HEK293 (cell line): ENCODE measurements around the gene TSGA10IP.

Experiments
- CTCF ChIA-PET: fragments of 350-600 bp; formaldehyde crosslinking; extraction: SDS; loops from one replicate; lab custom pipeline; 2021; ENCODE audit warnings: antibody characterized with exemption; lab: Yijun Ruan, JAX
- POLR2A ChIA-PET: fragments of 300-600 bp; formaldehyde crosslinking; extraction: SDS; loops from one replicate; lab custom pipeline; 2020; ENCODE audit warnings: antibody characterized with exemption, inconsistent platforms; lab: Yijun Ruan, JAX
- H3K27ac ChIP-seq: fragments of 200-500 bp; sonication (Bioruptor generic); 2 replicates; pipeline ENCODE4 v1.5.1; 2014; ENCODE audit warnings: low read depth, low read length, control low read depth, inconsistent platforms; ENCODE audit errors: extremely low read depth
- H3K36me3 ChIP-seq, 2 experiments: fragments of 200-500 bp in 1 of 2; sonication (Bioruptor generic) in 1 of 2; 1 replicate in 1 of 2; 2 replicates in 1 of 2; pipeline ENCODE4 v1.5.1; 2014 to 2017; ENCODE audit warnings: inconsistent platforms in 2 of 2, low read length in 2 of 2; ENCODE audit not compliant: control insufficient read depth in 2 of 2, insufficient read depth in 1 of 2
- H3K4me1 ChIP-seq: fragments of 200-500 bp; sonication (Bioruptor generic); 2 replicates; pipeline ENCODE4 v1.5.1; 2014; ENCODE audit warnings: mild to moderate bottlenecking, low read length, inconsistent platforms; ENCODE audit not compliant: control insufficient read depth, insufficient read depth
- H3K4me3 ChIP-seq: 2 replicates; pipeline ENCODE4 v1.5.1; 2011; ENCODE audit warnings: low read depth, mild to moderate bottlenecking, control low read depth, low read length, moderate library complexity
- H3K9me3 ChIP-seq: fragments of 200-500 bp; sonication (Bioruptor generic); 2 replicates; pipeline ENCODE4 v1.5.1; 2014; ENCODE audit warnings: low read depth, low read length, inconsistent platforms; ENCODE audit not compliant: control insufficient read depth, insufficient read depth
- CTCF ChIP-seq: fragments of 450-650 bp; formaldehyde crosslinking; IDR thresholded peaks from 2 replicates; pipeline ENCODE4 v1.5.1; 2016; ENCODE audit warnings: missing biosample characterization, missing genetic modification characterization
- EGR2 ChIP-seq: fragments of 450-650 bp; formaldehyde crosslinking; IDR thresholded peaks from 2 replicates; pipeline ENCODE4 v1.5.1; 2016; ENCODE audit warnings: low read depth, missing biosample characterization, missing genetic modification characterization
- PRDM10 ChIP-seq: fragments of 450-650 bp; formaldehyde crosslinking; IDR thresholded peaks from 2 replicates; pipeline ENCODE4 v1.5.1; 2016; ENCODE audit warnings: missing biosample characterization, missing genetic modification characterization
- REPIN1 ChIP-seq: fragments of 450-650 bp; formaldehyde crosslinking; IDR thresholded peaks from 2 replicates; pipeline ENCODE4 v1.5.1; 2017; ENCODE audit warnings: missing biosample characterization, missing genetic modification characterization, low read depth
- SP2 ChIP-seq: fragments of 450-650 bp; formaldehyde crosslinking; IDR thresholded peaks from 2 replicates; pipeline ENCODE4 v1.5.1; 2016; ENCODE audit warnings: missing biosample characterization, missing genetic modification characterization
- ZEB2 ChIP-seq: fragments of 450-650 bp; formaldehyde crosslinking; IDR thresholded peaks from 2 replicates; pipeline ENCODE4 v1.5.1; 2016; ENCODE audit warnings: missing biosample characterization, missing genetic modification characterization
- ZNF133 ChIP-seq: fragments of 450-650 bp; formaldehyde crosslinking; IDR thresholded peaks from 2 replicates; pipeline ENCODE4 v1.5.1; 2016; ENCODE audit warnings: missing biosample characterization, missing genetic modification characterization
- ZNF174 ChIP-seq: fragments of 450-650 bp; formaldehyde crosslinking; IDR thresholded peaks from 2 replicates; pipeline ENCODE4 v1.5.0; 2017; ENCODE audit warnings: missing biosample characterization, mild to moderate bottlenecking, missing genetic modification characterization
- ZNF175 ChIP-seq: fragments of 450-650 bp; formaldehyde crosslinking; IDR thresholded peaks from 2 replicates; pipeline ENCODE4 v1.5.1; 2016; ENCODE audit warnings: missing biosample characterization, missing genetic modification characterization
- ZNF184 ChIP-seq: fragments of 450-650 bp; IDR thresholded peaks from 2 replicates; pipeline ENCODE4 v1.5.1; 2018; ENCODE audit warnings: missing biosample characterization, mild to moderate bottlenecking, missing genetic modification characterization
- ZNF24 ChIP-seq: fragments of 450-650 bp; formaldehyde crosslinking; IDR thresholded peaks from 2 replicates; pipeline ENCODE4 v1.5.1; 2016; ENCODE audit warnings: missing biosample characterization, missing genetic modification characterization
- ZNF501 ChIP-seq: fragments of 450-650 bp; formaldehyde crosslinking; IDR thresholded peaks from 2 replicates; pipeline ENCODE4 v1.5.1; 2016; ENCODE audit warnings: missing biosample characterization, missing genetic modification characterization
- ZNF510 ChIP-seq: fragments of 450-650 bp; formaldehyde crosslinking; IDR thresholded peaks from 2 replicates; pipeline ENCODE4 v1.5.1; 2018; ENCODE audit warnings: mild to moderate bottlenecking, missing genetic modification characterization, missing biosample characterization; ENCODE audit not compliant: insufficient replicate concordance
- ZNF549 ChIP-seq: fragments of 450-650 bp; IDR thresholded peaks from 2 replicates; pipeline ENCODE4 v1.5.1; 2018; ENCODE audit warnings: missing biosample characterization, missing genetic modification characterization, mild to moderate bottlenecking, inconsistent platforms, moderate library complexity
- ZNF560 ChIP-seq: fragments of 450-650 bp; formaldehyde crosslinking; IDR thresholded peaks from 2 replicates; pipeline ENCODE4 v1.5.1; 2017; ENCODE audit warnings: missing biosample characterization, missing genetic modification characterization, borderline replicate concordance
- ZNF600 ChIP-seq: fragments of 450-650 bp; formaldehyde crosslinking; IDR thresholded peaks from 2 replicates; pipeline ENCODE4 v1.5.1; 2016; ENCODE audit warnings: missing biosample characterization, missing genetic modification characterization
- ZSCAN23 ChIP-seq: fragments of 450-650 bp; formaldehyde crosslinking; IDR thresholded peaks from 2 replicates; pipeline ENCODE4 v1.5.1; 2016; ENCODE audit warnings: missing biosample characterization, missing genetic modification characterization
- ZSCAN5A ChIP-seq: fragments of 450-650 bp; formaldehyde crosslinking; IDR thresholded peaks from 2 replicates; pipeline ENCODE4 v1.5.1; 2016; ENCODE audit warnings: missing biosample characterization, missing genetic modification characterization

TSGA10IP gene

GRCh38 chr11:65967329-65967934, 22.2 kb downstream of the TSGA10IP start:
- Histone ChIP-seq H3K9me3 (no peaks in the 10 kb centered on the region), H3K36me3 (peaks cover 0 to 79% of the 10 kb centered on the region in 2 experiments; a peak in 2 of 3 replicates), H3K4me3 (no peak overlapping the region), H3K4me1 (no peaks in the 10 kb centered on the region), H3K27ac (no peak overlapping the region)
- ChIA-PET CTCF (no interaction called here), POLR2A (interaction anchor here (0.7 kb wide), 1 partner anchor 119 kb away, joined by 4 read pairs; no protein-coding TSS in a partner anchor)
- TF ChIP-seq ZSCAN23 (tag by site-specific recombination): no peak
- no peak for TF ChIP-seq ZNF184 (tag by site-specific recombination)
- no peak for TF ChIP-seq ZNF175
- no peak for TF ChIP-seq PRDM10 (tag by site-specific recombination)
- TF ChIP-seq ZNF549 (tag by site-specific recombination): no peak
- TF ChIP-seq ZSCAN5A (tag by site-specific recombination): no peak
- no peak for TF ChIP-seq EGR2 (tag by site-specific recombination)
- no peak for TF ChIP-seq ZNF510 (tag by site-specific recombination)
- TF ChIP-seq ZNF600: no peak
- TF ChIP-seq ZNF501 (tag by site-specific recombination): no peak
- no peak for TF ChIP-seq ZNF560 (tag by site-specific recombination)
- TF ChIP-seq ZNF24: no peak
- no peak for TF ChIP-seq CTCF (tag by site-specific recombination)
- TF ChIP-seq ZNF174 (tag by site-specific recombination): no peak
- no peak for TF ChIP-seq ZNF133 (tag by site-specific recombination)
- no peak for TF ChIP-seq ZEB2 (tag by site-specific recombination)
- TF ChIP-seq SP2 (tag by site-specific recombination): no peak
- TF ChIP-seq REPIN1 (tag by site-specific recombination): no peak
